Liver (tissue), 9 donors: ENCODE data around the gene EFCC1. TPM values are rescaled to one million over a fixed set of nuclear protein-coding genes. Genes with fewer than 3 reads are reported as not detected.

Experiments
- DNase-seq: peaks from one replicate; pipeline ENCODE4 v3.0.0-alpha.2; 2017; ENCODE audit warnings: low spot score
- H3K27ac ChIP-seq, 2 donors: one replicate each; pipeline ENCODE4 v1.7.0; 2013; ENCODE audit warnings: inconsistent platforms in 2 of 2, low read length in 2 of 2, control low read depth in 1 of 2, low read depth in 1 of 2, mild to moderate bottlenecking in 1 of 2
- H3K27me3 ChIP-seq, 4 donors: one replicate each; pipeline versions ENCODE4 v1.6.1 to v1.7.0; 2013; ENCODE audit warnings: low read length in 3 of 4, inconsistent platforms in 1 of 4, mild to moderate bottlenecking in 1 of 4, moderate library complexity in 1 of 4; ENCODE audit not compliant: control insufficient read depth in 4 of 4, insufficient read depth in 4 of 4
- H3K36me3 ChIP-seq, 4 donors: one replicate each; pipeline versions ENCODE4 v1.6.1 to v1.7.0; 2013; ENCODE audit warnings: low read length in 3 of 4, mild to moderate bottlenecking in 3 of 4, low read depth in 1 of 4, moderate library complexity in 1 of 4; ENCODE audit not compliant: control insufficient read depth in 4 of 4, insufficient read depth in 3 of 4
- H3K4me1 ChIP-seq, 4 donors: one replicate each; pipeline versions ENCODE4 v1.6.1 to v1.7.0; 2013; ENCODE audit warnings: low read length in 3 of 4, mild to moderate bottlenecking in 3 of 4, moderate library complexity in 1 of 4; ENCODE audit not compliant: control insufficient read depth in 4 of 4, insufficient read depth in 4 of 4
- H3K4me3 ChIP-seq, 3 donors: one replicate each; pipeline versions ENCODE4 v1.6.1 to v1.7.0; 2013; ENCODE audit warnings: low read length in 3 of 3, control low read depth in 1 of 3, low read depth in 1 of 3, mild to moderate bottlenecking in 1 of 3
- H3K9ac ChIP-seq, 2 donors: one replicate each; pipeline ENCODE4 v1.7.0; 2013; ENCODE audit warnings: low read length in 2 of 2, mild to moderate bottlenecking in 2 of 2, moderate library complexity in 2 of 2, control low read depth in 1 of 2, low read depth in 1 of 2
- H3K9me3 ChIP-seq, 4 donors: one replicate each; pipeline versions ENCODE4 v1.6.1 to v1.7.0; 2013; ENCODE audit warnings: low read length in 3 of 4; ENCODE audit not compliant: control insufficient read depth in 4 of 4
- CTCF ChIP-seq: fragments of 150-350 bp; IDR thresholded peaks from 2 replicates; pipeline ENCODE4 v1.5.1; 2017; ENCODE audit warnings: improper control_type of control experiment, low read depth, low read length; ENCODE audit not compliant: missing input control
- EGR1 ChIP-seq, 2 donors: IDR thresholded peaks; 2 replicates each; pipeline ENCODE4 v1.6.1; 2016 to 2018; ENCODE audit warnings: antibody characterized with exemption in 2 of 2, low read depth in 2 of 2
- FOXA1 ChIP-seq: IDR thresholded peaks from 2 replicates; pipeline ENCODE4 v1.6.1; 2016; ENCODE audit warnings: antibody characterized with exemption
- FOXA2 ChIP-seq: IDR thresholded peaks from 2 replicates; pipeline ENCODE4 v1.6.1; 2016; ENCODE audit warnings: antibody characterized with exemption
- GABPA ChIP-seq, 2 donors: IDR thresholded peaks in 1 of 2; conservative IDR thresholded peaks in 1 of 2; 2 replicates each; pipeline ENCODE4 v1.6.1; 2016; ENCODE audit warnings: antibody characterized with exemption in 2 of 2, mild to moderate bottlenecking in 1 of 2, moderate library complexity in 1 of 2
- HNF4A ChIP-seq, 2 donors: conservative IDR thresholded peaks; 2 replicates each; pipeline ENCODE4 v1.6.1; 2016; ENCODE audit warnings: antibody characterized with exemption in 2 of 2, mild to moderate bottlenecking in 2 of 2
- HNF4G ChIP-seq: IDR thresholded peaks from 2 replicates; pipeline ENCODE4 v1.6.1; 2016; ENCODE audit warnings: antibody characterized with exemption
- JUND ChIP-seq, 2 donors: IDR thresholded peaks; 2 replicates each; pipeline ENCODE4 v1.6.1; 2016; ENCODE audit warnings: antibody characterized with exemption in 2 of 2
- NR2F2 ChIP-seq: IDR thresholded peaks from 2 replicates; pipeline ENCODE4 v1.6.1; 2016; ENCODE audit warnings: antibody characterized with exemption
- REST ChIP-seq: IDR thresholded peaks from 2 replicates; pipeline ENCODE4 v1.6.1; 2016; ENCODE audit warnings: antibody characterized with exemption, mild to moderate bottlenecking
- RXRA ChIP-seq, 2 donors: IDR thresholded peaks; 2 replicates each; pipeline ENCODE4 v1.6.1; 2017 to 2018; ENCODE audit warnings: antibody characterized with exemption in 2 of 2, mild to moderate bottlenecking in 1 of 2
- SP1 ChIP-seq: IDR thresholded peaks from 2 replicates; pipeline ENCODE4 v1.6.1; 2018; ENCODE audit warnings: antibody characterized with exemption, mild to moderate bottlenecking
- TAF1 ChIP-seq: conservative IDR thresholded peaks from 2 replicates; pipeline ENCODE4 v1.6.1; 2016; ENCODE audit warnings: antibody characterized with exemption, mild to moderate bottlenecking
- YY1 ChIP-seq: IDR thresholded peaks from 2 replicates; pipeline ENCODE4 v1.6.1; 2016; ENCODE audit warnings: antibody characterized with exemption, mild to moderate bottlenecking
- WGBS: extraction: QIAGEN DNeasy Blood & Tissue Kit; methylation state at CpG from one replicate; pipeline ENCODE4 v1.1.7; 2013; 5-methylcytosine and 5-hydroxymethylcytosine counted together
- polyA plus RNA-seq, 2 donors: library from polyadenylated mRNA; stranded (reverse) in 1 of 2; unstranded in 1 of 2; fragments of 200-250 nt in 1 of 2; fragments of >200 nt in 1 of 2; fragmentation: Nextera tagmentation in 1 of 2; extraction: Ambion mirVana in 1 of 2; gene quantifications; one replicate each; pipeline versions ENCODE4 v1.2.1 to v1.2.3, GENCODE V29; 2013 to 2015
- total RNA-seq, 2 donors: library from RNA; depleted of rRNA; stranded (reverse); fragments of >200 nt; gene quantifications; one replicate each; pipeline ENCODE4 v1.2.3, GENCODE V29; 2014
- TF ChIP-seq, protein P1 (sequence below): IDR thresholded peaks from 2 replicates; pipeline ENCODE4 v1.6.1; 2016; ENCODE audit warnings: antibody characterized with exemption
- TF ChIP-seq, protein P2 (sequence below): IDR thresholded peaks from 2 replicates; pipeline ENCODE4 v1.6.1; 2016; ENCODE audit warnings: antibody characterized with exemption
- donor health status: healthy.
- donor health status: healthy.
- donor health status: healthy.
- donor health status: healthy.
- donor health status: healthy.

The EFCC1 gene
- total and polyA plus RNA-seq, 4 donors, result 0.08 to 1.0 (median 0.24) TPM

DNA sequence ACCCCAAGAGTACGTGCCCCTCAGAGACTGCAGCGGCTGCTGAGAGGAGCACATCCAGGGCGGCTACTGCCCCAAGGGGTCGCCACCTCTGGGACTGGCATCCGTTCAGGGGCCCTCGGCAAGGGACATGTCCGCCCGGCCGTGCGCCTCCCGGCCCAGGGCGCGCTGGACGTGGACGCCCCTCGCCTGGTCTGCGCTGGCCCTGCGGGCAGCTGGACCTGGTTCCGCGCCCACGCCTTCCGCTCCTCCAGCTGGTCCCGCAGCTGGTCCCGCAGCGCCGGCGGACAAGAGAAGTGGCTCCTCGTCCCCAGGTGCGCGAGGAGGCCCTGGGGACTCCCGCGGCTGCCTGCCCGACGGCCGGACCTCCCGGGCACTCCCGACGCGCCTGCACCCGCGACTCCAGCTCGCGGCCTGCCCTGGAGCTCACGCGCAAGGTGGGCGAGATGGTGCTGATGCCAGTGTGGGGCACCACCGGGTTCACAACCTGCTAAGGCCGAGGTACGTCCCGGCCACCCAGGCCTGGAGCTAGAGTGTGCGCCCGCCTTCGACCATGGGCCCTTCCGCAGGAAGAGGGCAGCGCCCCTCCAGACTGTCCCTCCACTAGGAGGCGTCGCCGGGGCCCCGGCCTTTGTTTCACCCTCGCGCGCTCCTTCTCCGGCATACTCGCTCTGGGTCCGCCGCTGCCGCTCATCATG is 45.1 kb downstream of the EFCC1 start (continued):
- no peak for TF ChIP-seq EGR1 (IDR thresholded peaks at IDR 0.05; ENCODE audit: low read depth in 2 of 2)
- no peak for TF ChIP-seq FOXA1
- TF ChIP-seq GABPA (IDR thresholded peaks at IDR 0.05 in 1 of 2, conservative IDR thresholded peaks at IDR 0.05 in 1 of 2), result no peak
- no peak for TF ChIP-seq YY1
- no peak for TF ChIP-seq FOXA2
- TF ChIP-seq, protein P1, sequence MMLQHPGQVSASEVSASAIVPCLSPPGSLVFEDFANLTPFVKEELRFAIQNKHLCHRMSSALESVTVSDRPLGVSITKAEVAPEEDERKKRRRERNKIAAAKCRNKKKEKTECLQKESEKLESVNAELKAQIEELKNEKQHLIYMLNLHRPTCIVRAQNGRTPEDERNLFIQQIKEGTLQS, result no peak
- TF ChIP-seq HNF4G, result no peak
- TF ChIP-seq, protein P2, sequence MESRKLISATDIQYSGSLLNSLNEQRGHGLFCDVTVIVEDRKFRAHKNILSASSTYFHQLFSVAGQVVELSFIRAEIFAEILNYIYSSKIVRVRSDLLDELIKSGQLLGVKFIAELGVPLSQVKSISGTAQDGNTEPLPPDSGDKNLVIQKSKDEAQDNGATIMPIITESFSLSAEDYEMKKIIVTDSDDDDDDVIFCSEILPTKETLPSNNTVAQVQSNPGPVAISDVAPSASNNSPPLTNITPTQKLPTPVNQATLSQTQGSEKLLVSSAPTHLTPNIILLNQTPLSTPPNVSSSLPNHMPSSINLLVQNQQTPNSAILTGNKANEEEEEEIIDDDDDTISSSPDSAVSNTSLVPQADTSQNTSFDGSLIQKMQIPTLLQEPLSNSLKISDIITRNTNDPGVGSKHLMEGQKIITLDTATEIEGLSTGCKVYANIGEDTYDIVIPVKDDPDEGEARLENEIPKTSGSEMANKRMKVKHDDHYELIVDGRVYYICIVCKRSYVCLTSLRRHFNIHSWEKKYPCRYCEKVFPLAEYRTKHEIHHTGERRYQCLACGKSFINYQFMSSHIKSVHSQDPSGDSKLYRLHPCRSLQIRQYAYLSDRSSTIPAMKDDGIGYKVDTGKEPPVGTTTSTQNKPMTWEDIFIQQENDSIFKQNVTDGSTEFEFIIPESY, result no peak
- TF ChIP-seq TAF1, result no peak
- no peak for TF ChIP-seq NR2F2

GRCh38 chr3:129046732-129047552 is 45.8 kb downstream of the EFCC1 start:
- 85% methylated on average over 46 of the region's 46 CpGs for WGBS
- Histone ChIP-seq H3K27ac (no peak overlapping the region), H3K9ac (no peak overlapping the region), H3K4me3 (no peak overlapping the region), H3K9me3 (no peaks in the 10 kb centered on the region), H3K36me3 (no peaks in the 10 kb centered on the region), H3K4me1 (peaks cover 1 to 6% (median 4%) of the 10 kb centered on the region in 4 donors), H3K27me3 (no peaks in the 10 kb centered on the region)
- TF ChIP-seq EGR1 (IDR thresholded peaks at IDR 0.05; ENCODE audit: low read depth in 2 of 2) (no peak), JUND (IDR thresholded peaks at IDR 0.05) (no peak), HNF4G (no peak), GABPA (IDR thresholded peaks at IDR 0.05 in 1 of 2, conservative IDR thresholded peaks at IDR 0.05 in 1 of 2) (no peak), TAF1 (no peak), YY1 (no peak), HNF4A (conservative IDR thresholded peaks at IDR 0.05) (no peak), SP1 (no peak), REST (no peak), FOXA2 (no peak), CTCF (no peak), RXRA (IDR thresholded peaks at IDR 0.05) (no peak), FOXA1 (no peak)
- TF ChIP-seq, protein P1, result no peak
- TF ChIP-seq, protein P2, result no peak
- no peak for DNase-seq
